ENCODE data around the gene FEM1A.

The FEM1A gene

DNA sequence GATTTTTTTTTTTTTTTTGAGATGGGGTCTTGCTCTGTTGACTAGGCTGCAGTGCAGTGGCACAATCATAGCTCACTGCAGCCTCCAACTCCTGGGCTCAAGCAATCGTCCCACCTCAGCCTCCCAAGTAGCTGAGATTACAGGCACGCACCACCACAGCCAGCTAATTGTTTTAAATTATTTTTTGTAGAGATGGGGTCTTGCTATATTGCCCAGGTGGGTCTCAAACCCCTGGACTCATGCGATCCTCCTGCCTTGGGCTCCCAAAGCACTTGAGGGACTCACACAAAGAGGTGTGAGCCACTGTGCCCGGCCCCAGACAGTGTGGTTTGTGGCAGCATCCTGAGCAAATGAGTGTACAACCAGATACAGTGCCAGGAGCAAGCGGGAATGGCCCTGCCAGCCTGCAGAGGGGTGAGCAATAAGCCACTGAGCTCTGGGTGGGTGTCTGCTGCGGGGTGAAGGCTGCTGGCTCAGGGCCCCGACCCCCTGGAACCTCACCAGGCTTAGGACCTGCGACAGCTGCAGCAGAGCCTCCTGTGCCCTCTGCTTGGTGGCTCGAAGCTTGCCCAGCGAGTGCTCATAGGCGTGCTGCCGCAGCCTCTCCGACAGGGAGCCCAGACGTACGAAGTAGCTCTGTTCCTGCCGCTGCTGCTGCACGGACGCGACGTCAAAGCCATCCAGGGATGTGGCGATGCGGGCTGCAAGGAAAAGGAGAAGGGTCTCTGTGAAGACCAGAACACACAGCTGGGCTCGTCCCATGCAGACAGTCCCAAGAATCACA, 55.8 kb downstream of the FEM1A start:
- no peak for DNase-seq (ENCODE audit: low read depth)

DNA sequence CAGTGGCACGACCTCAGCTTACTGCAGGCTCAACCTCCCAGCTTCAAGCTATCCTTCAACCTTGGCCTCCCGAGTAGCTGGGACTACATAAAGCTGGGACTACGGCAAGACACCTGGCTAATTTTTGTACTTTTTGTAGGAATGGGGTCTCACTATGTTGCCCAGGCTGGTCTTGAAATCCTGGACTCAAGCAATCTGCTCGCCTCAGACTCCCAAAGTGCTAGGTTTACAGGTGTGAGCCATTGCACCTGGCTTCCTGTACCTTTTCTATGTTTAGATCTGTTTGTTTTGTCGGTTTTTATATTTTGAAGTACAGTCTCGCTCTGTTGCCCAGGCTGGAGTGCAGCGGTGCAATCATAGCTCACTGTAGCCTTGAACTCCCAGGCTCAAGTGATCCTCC, 57.5 kb downstream of the FEM1A start:
- DNase-seq (ENCODE audit: low read depth) = no peak
